H1 (cell line): ENCODE results near the gene DENND5B. TPM values are rescaled to one million over a fixed set of nuclear protein-coding genes. Genes with fewer than 3 reads are reported as not detected.

Source experiments
- ASH2L ChIP-seq: fragments of 200-600, 300-600 bp; sonication (generic); IDR thresholded peaks from one replicate; pipeline ENCODE4 v1.7.1; 2017; ENCODE audit warnings: low read length
- EGR1 ChIP-seq: IDR thresholded peaks from 2 replicates; pipeline ENCODE4 v1.6.1; 2011; ENCODE audit warnings: low read depth, low read length, borderline replicate concordance
- MAFK ChIP-seq: IDR thresholded peaks from 2 replicates; pipeline ENCODE4 v1.6.1; 2012; ENCODE audit warnings: low read depth, mild to moderate bottlenecking, improper control_type of control experiment, low read length
- POLR2AphosphoS5 ChIP-seq: IDR thresholded peaks from 2 replicates; pipeline ENCODE4 v1.6.1; 2011; ENCODE audit warnings: low read depth, low read length
- RBBP5 ChIP-seq: IDR thresholded peaks from 2 replicates; pipeline ENCODE4 v1.7.1; 2012; ENCODE audit warnings: low read depth, mild to moderate bottlenecking, inconsistent platforms, low read length, moderate library complexity, borderline replicate concordance
- RFX5 ChIP-seq: IDR thresholded peaks from 2 replicates; pipeline ENCODE4 v1.6.1; 2011; ENCODE audit warnings: low read depth, low read length, improper control_type of control experiment, borderline replicate concordance
- SIN3A ChIP-seq, 2 experiments: IDR thresholded peaks in 1 of 2; conservative IDR thresholded peaks in 1 of 2; 2 replicates each; pipeline ENCODE4 v1.6.1; 2011 to 2012; ENCODE audit warnings: low read length in 2 of 2, improper control_type of control experiment in 1 of 2, low read depth in 1 of 2, mild to moderate bottlenecking in 1 of 2
- SRF ChIP-seq: IDR thresholded peaks from 2 replicates; pipeline ENCODE4 v1.6.1; 2011; ENCODE audit warnings: mild to moderate bottlenecking, low read depth, low read length, moderate library complexity
- TAF1 ChIP-seq: IDR thresholded peaks from 2 replicates; pipeline ENCODE4 v1.6.1; 2011; ENCODE audit warnings: mild to moderate bottlenecking, low read depth, low read length
- polyA plus RNA-seq, 7 experiments: library from polyadenylated mRNA; depleted of rRNA in 3 of 7; stranded (reverse) in 5 of 7; unstranded in 2 of 7; fragments of >200 nt in 5 of 7; fragments of 200-250 nt in 2 of 7; gene quantifications; 1 replicate in 5 of 7; 2 replicates in 1 of 7; 4 replicates in 1 of 7; pipeline versions ENCODE4 v1.2.1 to v1.2.3, GENCODE V29; 2011 to 2013; ENCODE audit warnings: missing spikeins in 2 of 7, mixed read lengths in 2 of 7
- total RNA-seq: library from RNA; stranded (reverse); fragmentation: NEBNext Ultra II Directional; extraction: Animal tissue kit (Norgen Biotek cat#: 25700); gene quantifications from 2 replicates; pipeline ENCODE4 v1.2.1, GENCODE V29; 2021
- TF ChIP-seq, protein P1 (sequence below): IDR thresholded peaks from 2 replicates; pipeline ENCODE4 v1.6.1; 2012; ENCODE audit warnings: inconsistent platforms

DENND5B gene
- total and polyA plus RNA-seq, 2 of the 8 experiments (the other 6 are each of a cell fraction or from before 2014, with no cell fraction given): 13.4 to 20.2 TPM

DNA sequence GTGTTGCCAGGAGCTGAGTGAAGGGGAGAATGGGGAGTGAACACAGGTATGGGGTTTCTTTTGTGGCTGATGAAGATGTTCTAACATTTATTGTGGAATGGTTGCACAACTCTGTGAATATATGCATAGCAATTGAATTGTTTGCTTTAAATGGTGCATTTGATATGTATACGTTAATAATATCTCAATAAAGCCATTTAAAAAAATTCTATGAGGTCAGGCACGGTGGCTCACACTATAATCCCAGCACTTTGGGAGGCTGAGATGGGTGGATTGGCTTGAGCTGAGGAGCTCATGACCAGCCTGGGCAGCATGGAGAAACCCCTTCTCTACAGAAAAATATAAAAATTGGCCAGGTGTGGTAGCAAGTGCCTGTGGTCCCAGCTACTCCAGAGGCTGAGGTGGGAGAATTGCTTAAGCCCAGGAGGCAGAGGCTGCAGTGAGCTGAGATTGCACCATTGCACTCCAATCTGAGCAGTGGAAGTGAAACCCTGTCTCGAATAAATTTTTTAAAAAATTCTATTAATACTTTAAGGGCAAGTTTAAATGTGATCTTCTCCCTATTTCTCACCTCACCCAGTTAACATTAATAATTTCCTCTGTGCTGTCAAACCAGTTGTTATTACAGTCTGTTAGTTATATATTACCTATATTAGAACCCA is 65.3 kb downstream of the DENND5B start (continued):
- TF ChIP-seq SRF: no peak
- TF ChIP-seq, protein P1, sequence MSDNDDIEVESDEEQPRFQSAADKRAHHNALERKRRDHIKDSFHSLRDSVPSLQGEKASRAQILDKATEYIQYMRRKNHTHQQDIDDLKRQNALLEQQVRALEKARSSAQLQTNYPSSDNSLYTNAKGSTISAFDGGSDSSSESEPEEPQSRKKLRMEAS: no peak
- TF ChIP-seq MAFK: no peak
- no peak for TF ChIP-seq RBBP5
- TF ChIP-seq ASH2L: no peak
- no peak for TF ChIP-seq SIN3A (conservative IDR thresholded peaks at IDR 0.05 in 1 of 2, IDR thresholded peaks at IDR 0.05 in 1 of 2; ENCODE audit: low read depth in 1 of 2, low read length in 2 of 2)
- TF ChIP-seq EGR1: no peak
- no peak for TF ChIP-seq RFX5
- no peak for TF ChIP-seq POLR2AphosphoS5
- no peak for TF ChIP-seq TAF1
- TF ChIP-seq, all 59 proteins: peak for 0
